ENCODE data around the gene CRADD.

GRCh38 chr12:93686572-93687356 lies 9.6 kb downstream of the CRADD start:
- TF ChIP-seq CTCF (conservative IDR thresholded peaks at IDR 0.05 in 1 of 2, IDR thresholded peaks at IDR 0.05 in 1 of 2; ENCODE audit: extremely low read depth in 1 of 2, insufficient read depth in 1 of 2, low read depth in 1 of 2, low read length in 2 of 2) (no peak), EZH2 (IDR thresholded peaks at IDR 0.05; ENCODE audit: borderline replicate concordance, low read length) (no peak)

Data from mammary epithelial cell (primary cell).